OCI-LY1 (cell line): Measurements from ENCODE around the gene CCDC102A.
"Not testable (repeated sequence)": the region's sequence is repeated elsewhere in the genome, so short reads cannot be mapped to it uniquely, and the experiment has no call there.

ENCODE experiments used
- H2AFZ ChIP-seq: fragments of 200-600 bp; sonication (generic), shearing (Covaris generic); 2 replicates; pipeline ENCODE4 v1.6.0; 2014; ENCODE audit warnings: antibody characterized with exemption, mild to moderate bottlenecking, low read length
- H3F3A ChIP-seq: fragments of 200-600 bp; sonication (generic), shearing (Covaris generic); 2 replicates; pipeline ENCODE4 v1.6.0; 2014; ENCODE audit warnings: mild to moderate bottlenecking, antibody characterized with exemption, low read length, moderate library complexity; ENCODE audit not compliant: insufficient read depth
- H3K27ac ChIP-seq: fragments of 200-600 bp; sonication (generic); 2 replicates; pipeline ENCODE4 v1.5.1; 2014; ENCODE audit warnings: low read length, mixed run types, mild to moderate bottlenecking, low read depth; ENCODE audit not compliant: poor library complexity, severe bottlenecking
- H3K27me3 ChIP-seq: fragments of 200-600 bp; sonication (generic); 2 replicates; pipeline ENCODE4 v1.6.0; 2014; ENCODE audit warnings: antibody characterized with exemption, mild to moderate bottlenecking, low read length, moderate library complexity; ENCODE audit not compliant: insufficient read depth
- H3K36me3 ChIP-seq: fragments of 200-600 bp; sonication (generic); 2 replicates; pipeline ENCODE4 v1.6.1; 2014; ENCODE audit warnings: mild to moderate bottlenecking, antibody characterized with exemption, low read length, moderate library complexity, mixed read lengths; ENCODE audit not compliant: insufficient read depth
- H3K4me1 ChIP-seq: fragments of 200-600 bp; sonication (generic); 2 replicates; pipeline ENCODE4 v1.5.1; 2014; ENCODE audit warnings: mild to moderate bottlenecking, low read length, moderate library complexity; ENCODE audit not compliant: insufficient read depth, severe bottlenecking
- H3K4me2 ChIP-seq: fragments of 200-600 bp; sonication (generic), shearing (Covaris generic); 2 replicates; pipeline ENCODE4 v1.6.1; 2014; ENCODE audit warnings: low read length
- H3K4me3 ChIP-seq: fragments of 200-600 bp; sonication (generic); 2 replicates; pipeline ENCODE4 v1.5.1; 2014; ENCODE audit warnings: low read length, low read depth, mild to moderate bottlenecking, mixed read lengths; ENCODE audit not compliant: poor library complexity, severe bottlenecking
- H3K79me2 ChIP-seq: fragments of 200-600 bp; shearing (Covaris generic); 2 replicates; pipeline ENCODE4 v1.6.1; 2016; ENCODE audit warnings: mixed run types, low read length, mixed read lengths; ENCODE audit not compliant: insufficient read depth
- H3K9ac ChIP-seq: fragments of 200-600 bp; sonication (generic), shearing (Covaris generic); 2 replicates; pipeline ENCODE4 v1.6.1; 2014; ENCODE audit warnings: mild to moderate bottlenecking, low read length, mixed read lengths
- H3K9me2 ChIP-seq: fragments of 200-600 bp; sonication (generic), shearing (Covaris generic); 2 replicates; pipeline ENCODE4 v1.6.1; 2014; ENCODE audit warnings: low read depth, mild to moderate bottlenecking, low read length, mixed read lengths
- H3K9me3 ChIP-seq: fragments of 200-600 bp; shearing (Covaris generic); 2 replicates; pipeline ENCODE4 v1.6.1; 2014; ENCODE audit warnings: low read length, mixed read lengths
- H4K20me1 ChIP-seq: fragments of 200-600 bp; sonication (generic), shearing (Covaris generic); 2 replicates; pipeline ENCODE4 v1.6.0; 2016; ENCODE audit warnings: mild to moderate bottlenecking, low read length; ENCODE audit not compliant: insufficient read depth
- CTCF ChIP-seq: fragments of 200-600 bp; sonication (generic), shearing (Covaris generic); IDR thresholded peaks from 2 replicates; pipeline ENCODE4 v1.5.1; 2017; ENCODE audit warnings: mild to moderate bottlenecking, antibody characterized with exemption, low read length, moderate library complexity, mixed read lengths
- EZH2 ChIP-seq: fragments of 200-600 bp; sonication (generic), shearing (Covaris generic); IDR thresholded peaks from 2 replicates; pipeline ENCODE4 v1.8.0; 2017; ENCODE audit warnings: borderline replicate concordance, mixed run types, mild to moderate bottlenecking, antibody characterized with exemption, low read length, moderate library complexity, mixed read lengths

The CCDC102A gene

GRCh38 chr16:57570301-57571070 lies 34.1 kb upstream of the CCDC102A start:
- H3K4me1 ChIP-seq: no peaks in the 10 kb centered on the region
- H3K79me2 ChIP-seq: no peaks in the 10 kb centered on the region
- no peaks in the 10 kb centered on the region for H3K27me3 ChIP-seq
- no peak overlapping the region for H3K9ac ChIP-seq
- H2AFZ ChIP-seq: no peak overlapping the region
- TF ChIP-seq CTCF (no peak), EZH2 (no peak)
- H3K9me3 ChIP-seq: no peaks in the 10 kb centered on the region
- H4K20me1 ChIP-seq: no peaks in the 10 kb centered on the region
- H3F3A ChIP-seq: no peaks in the 10 kb centered on the region
- no peak overlapping the region for H3K4me2 ChIP-seq
- no peaks in the 10 kb centered on the region for H3K9me2 ChIP-seq
- H3K36me3 ChIP-seq: no peaks in the 10 kb centered on the region
- H3K4me3 ChIP-seq: no peak overlapping the region
- H3K27ac ChIP-seq: no peak overlapping the region

GRCh38 chr16:57569306-57569946 lies 33.1 kb upstream of the CCDC102A start:
- no peak overlapping the region for H3K4me3 ChIP-seq
- no peaks in the 10 kb centered on the region for H4K20me1 ChIP-seq
- H2AFZ ChIP-seq: no peak overlapping the region
- H3K4me2 ChIP-seq: no peak overlapping the region
- no peak for TF ChIP-seq CTCF
- no peak for TF ChIP-seq EZH2
- no peaks in the 10 kb centered on the region for H3K9me3 ChIP-seq
- H3K36me3 ChIP-seq: no peaks in the 10 kb centered on the region
- H3K27me3 ChIP-seq: no peaks in the 10 kb centered on the region
- H3K9me2 ChIP-seq: no peaks in the 10 kb centered on the region
- H3K4me1 ChIP-seq: no peaks in the 10 kb centered on the region
- H3K79me2 ChIP-seq: no peaks in the 10 kb centered on the region
- H3K27ac ChIP-seq: no peak overlapping the region
- no peaks in the 10 kb centered on the region for H3F3A ChIP-seq
- no peak overlapping the region for H3K9ac ChIP-seq

GRCh38 chr16:57568772-57569171 lies 32.4 kb upstream of the CCDC102A start:
- H3K27me3 ChIP-seq, H3K4me1 ChIP-seq, H3K9ac ChIP-seq, H3K9me2 ChIP-seq, H3K9me3 ChIP-seq, H3K79me2 ChIP-seq, H3K36me3 ChIP-seq, H3F3A ChIP-seq, H3K4me2 ChIP-seq, H2AFZ ChIP-seq, H4K20me1 ChIP-seq, H3K27ac ChIP-seq, H3K4me3 ChIP-seq: not testable (repeated sequence)
